ENCODE measurements around the gene TOMM5.

Gene TOMM5

DNA sequence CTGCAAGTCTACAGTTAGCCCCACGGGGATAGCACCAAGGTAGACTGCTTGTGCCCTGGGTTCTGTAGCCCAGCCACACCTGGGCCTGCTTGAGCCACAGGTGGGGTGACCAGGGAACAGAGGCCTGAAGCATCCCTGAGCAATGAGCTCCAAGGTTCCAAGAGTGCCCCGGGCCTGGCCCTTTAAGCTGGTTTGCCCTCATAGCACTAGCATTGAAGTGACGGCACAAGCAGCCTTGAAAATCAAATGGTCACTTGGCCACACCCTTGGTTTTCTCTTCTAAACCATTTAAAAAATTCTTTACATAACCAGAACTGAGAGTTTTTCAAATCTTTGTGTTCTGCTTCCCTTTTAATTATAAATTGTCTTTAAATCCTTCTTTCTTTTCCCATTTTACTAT, 40.9 kb downstream of the TOMM5 start:
- Histone ChIP-seq H3K79me2 (no peaks in the 10 kb centered on the region), H3K4me3 (ENCODE audit: low read depth, low read length) (no peak overlapping the region), H3K9ac (no peak overlapping the region), H2AFZ (no peak overlapping the region), H3K4me1 (no peaks in the 10 kb centered on the region), H3K27me3 (ENCODE audit: control insufficient read depth, insufficient read depth, low read length) (no peaks in the 10 kb centered on the region), H3K9me3 (ENCODE audit: control insufficient read depth, low read length) (no peaks in the 10 kb centered on the region), H3K27ac (no peak overlapping the region), H3K36me3 (ENCODE audit: control insufficient read depth, insufficient read depth, low read length) (no peaks in the 10 kb centered on the region), H3K4me2 (ENCODE audit: low read length) (no peak overlapping the region)
- TF ChIP-seq, protein P1, sequence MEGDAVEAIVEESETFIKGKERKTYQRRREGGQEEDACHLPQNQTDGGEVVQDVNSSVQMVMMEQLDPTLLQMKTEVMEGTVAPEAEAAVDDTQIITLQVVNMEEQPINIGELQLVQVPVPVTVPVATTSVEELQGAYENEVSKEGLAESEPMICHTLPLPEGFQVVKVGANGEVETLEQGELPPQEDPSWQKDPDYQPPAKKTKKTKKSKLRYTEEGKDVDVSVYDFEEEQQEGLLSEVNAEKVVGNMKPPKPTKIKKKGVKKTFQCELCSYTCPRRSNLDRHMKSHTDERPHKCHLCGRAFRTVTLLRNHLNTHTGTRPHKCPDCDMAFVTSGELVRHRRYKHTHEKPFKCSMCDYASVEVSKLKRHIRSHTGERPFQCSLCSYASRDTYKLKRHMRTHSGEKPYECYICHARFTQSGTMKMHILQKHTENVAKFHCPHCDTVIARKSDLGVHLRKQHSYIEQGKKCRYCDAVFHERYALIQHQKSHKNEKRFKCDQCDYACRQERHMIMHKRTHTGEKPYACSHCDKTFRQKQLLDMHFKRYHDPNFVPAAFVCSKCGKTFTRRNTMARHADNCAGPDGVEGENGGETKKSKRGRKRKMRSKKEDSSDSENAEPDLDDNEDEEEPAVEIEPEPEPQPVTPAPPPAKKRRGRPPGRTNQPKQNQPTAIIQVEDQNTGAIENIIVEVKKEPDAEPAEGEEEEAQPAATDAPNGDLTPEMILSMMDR (IDR thresholded peaks at IDR 0.05) = no peak

DNA sequence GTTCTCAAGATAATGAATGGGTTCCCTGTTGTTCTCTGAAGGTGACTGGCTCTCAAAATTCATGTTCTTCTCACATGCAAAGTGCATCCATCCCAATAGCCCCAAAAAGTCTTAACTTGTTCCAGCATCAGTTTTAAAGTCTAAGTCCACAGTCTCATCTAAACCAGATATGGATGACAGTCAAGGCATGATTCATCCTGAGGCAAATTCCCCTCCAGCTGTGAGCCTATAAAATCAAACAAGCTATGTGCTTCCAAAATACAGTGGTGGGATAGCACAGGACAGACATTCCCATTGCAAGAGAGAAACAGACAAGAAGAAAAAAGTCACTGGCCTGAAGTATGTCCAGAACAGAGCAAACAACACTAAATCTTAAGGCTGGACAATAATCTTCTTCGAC, 41.6 kb downstream of the TOMM5 start:
- Histone ChIP-seq H3K36me3 (ENCODE audit: control insufficient read depth, insufficient read depth, low read length) (no peaks in the 10 kb centered on the region), H3K4me3 (ENCODE audit: low read depth, low read length) (no peak overlapping the region), H3K79me2 (no peaks in the 10 kb centered on the region), H3K27me3 (ENCODE audit: control insufficient read depth, insufficient read depth, low read length) (no peaks in the 10 kb centered on the region), H3K4me1 (no peaks in the 10 kb centered on the region), H3K9ac (no peak overlapping the region), H2AFZ (no peak overlapping the region), H3K9me3 (ENCODE audit: control insufficient read depth, low read length) (no peaks in the 10 kb centered on the region), H3K4me2 (ENCODE audit: low read length) (no peak overlapping the region), H3K27ac (no peak overlapping the region)
- TF ChIP-seq, protein P1 (IDR thresholded peaks at IDR 0.05) = no peak

DNA sequence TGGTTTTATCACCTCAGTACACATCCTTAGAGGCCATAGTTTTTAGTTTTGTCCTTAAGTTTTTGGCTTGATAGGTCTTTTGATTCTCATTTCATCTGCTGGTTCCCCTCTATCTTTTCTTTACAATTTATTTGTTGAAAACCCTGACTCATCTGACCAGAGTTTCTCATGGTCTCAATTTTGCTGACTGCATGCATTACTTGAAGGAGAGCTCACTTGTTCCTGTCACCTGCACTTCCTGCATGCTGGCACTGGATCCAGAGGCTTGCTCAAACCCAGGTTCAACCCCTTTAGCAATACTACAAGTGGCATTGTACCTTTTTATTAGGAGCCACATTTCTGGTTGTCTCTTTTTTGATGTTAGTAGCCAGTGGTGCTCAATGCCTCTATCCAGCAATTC, 42.9 kb downstream of the TOMM5 start:
- Histone ChIP-seq H2AFZ (no peak overlapping the region), H3K4me2 (ENCODE audit: low read length) (no peak overlapping the region), H3K9ac (no peak overlapping the region), H3K9me3 (ENCODE audit: control insufficient read depth, low read length) (no peaks in the 10 kb centered on the region), H3K27me3 (ENCODE audit: control insufficient read depth, insufficient read depth, low read length) (no peaks in the 10 kb centered on the region), H3K79me2 (no peaks in the 10 kb centered on the region), H3K4me1 (no peaks in the 10 kb centered on the region), H3K4me3 (ENCODE audit: low read depth, low read length) (no peak overlapping the region), H3K27ac (no peak overlapping the region), H3K36me3 (ENCODE audit: control insufficient read depth, insufficient read depth, low read length) (no peaks in the 10 kb centered on the region)
- TF ChIP-seq, protein P1 (IDR thresholded peaks at IDR 0.05) = no peak

DNA sequence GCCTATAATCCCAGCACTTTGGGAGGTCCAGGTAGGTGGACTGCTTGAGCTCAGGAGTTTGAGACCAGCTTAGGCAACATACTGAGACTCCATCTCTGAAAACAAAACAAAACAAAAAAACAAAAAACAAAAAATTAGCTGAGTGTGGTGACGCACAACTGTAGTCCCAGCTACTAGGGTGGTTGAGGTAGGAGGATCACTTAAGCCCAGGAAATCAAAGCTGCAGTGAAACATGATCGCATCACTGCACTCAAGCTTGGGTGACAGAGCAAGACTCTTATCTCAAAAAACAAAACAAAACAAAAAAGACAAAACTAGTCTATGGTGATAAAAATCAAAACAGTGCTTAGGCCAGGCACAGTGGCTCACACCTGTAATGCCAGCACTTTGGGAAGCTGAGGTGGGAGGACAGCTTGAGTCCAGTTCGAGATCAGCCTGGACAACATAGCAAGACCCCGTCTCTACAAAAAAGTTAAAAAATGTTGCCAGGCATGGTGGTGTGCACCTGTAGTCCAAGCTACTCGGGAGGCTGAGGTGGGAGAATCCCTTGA, 45.0 kb downstream of the TOMM5 start:
- TF ChIP-seq, protein P1 (IDR thresholded peaks at IDR 0.05) = no peak
- H3K4me2 ChIP-seq (ENCODE audit: low read length) = no peak overlapping the region
- H3K27me3 ChIP-seq (ENCODE audit: control insufficient read depth, insufficient read depth, low read length) = no peaks in the 10 kb centered on the region
- no peaks in the 10 kb centered on the region for H3K4me1 ChIP-seq
- H3K27ac ChIP-seq = no peak overlapping the region
- H3K9me3 ChIP-seq (ENCODE audit: control insufficient read depth, low read length) = no peaks in the 10 kb centered on the region
- H2AFZ ChIP-seq = no peak overlapping the region
- H3K79me2 ChIP-seq = no peaks in the 10 kb centered on the region
- H3K9ac ChIP-seq = no peak overlapping the region
- no peak overlapping the region for H3K4me3 ChIP-seq (ENCODE audit: low read depth, low read length)
- H3K36me3 ChIP-seq (ENCODE audit: control insufficient read depth, insufficient read depth, low read length) = no peaks in the 10 kb centered on the region

DNA sequence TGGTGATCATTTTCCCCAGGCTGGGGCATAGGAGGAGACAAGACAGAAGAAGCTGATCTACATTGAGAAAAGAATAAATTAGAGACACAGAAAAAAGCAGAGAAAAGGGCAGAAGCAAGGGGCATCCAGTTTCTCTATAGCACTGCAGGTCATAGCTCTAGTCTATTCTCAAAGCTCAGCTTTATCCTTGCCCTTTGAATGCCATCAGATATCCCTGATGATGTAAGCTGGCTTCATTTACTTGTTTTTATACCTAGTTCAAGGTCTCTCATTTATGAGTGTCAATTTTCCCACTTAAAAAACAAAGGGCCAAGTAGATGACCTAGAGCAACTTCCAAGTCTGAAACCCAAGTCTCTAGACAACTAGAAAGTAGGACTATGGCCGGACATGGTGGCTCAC, 48.9 kb downstream of the TOMM5 start:
- no peak overlapping the region for H2AFZ ChIP-seq
- H3K9me3 ChIP-seq (ENCODE audit: control insufficient read depth, low read length) = no peaks in the 10 kb centered on the region
- H3K4me2 ChIP-seq (ENCODE audit: low read length) = no peak overlapping the region
- H3K36me3 ChIP-seq (ENCODE audit: control insufficient read depth, insufficient read depth, low read length) = no peaks in the 10 kb centered on the region
- H3K79me2 ChIP-seq = no peaks in the 10 kb centered on the region
- TF ChIP-seq, protein P1 (IDR thresholded peaks at IDR 0.05) = no peak
- no peaks in the 10 kb centered on the region for H3K27me3 ChIP-seq (ENCODE audit: control insufficient read depth, insufficient read depth, low read length)
- H3K4me3 ChIP-seq (ENCODE audit: low read depth, low read length) = no peak overlapping the region
- H3K4me1 ChIP-seq = no peaks in the 10 kb centered on the region
- H3K9ac ChIP-seq = no peak overlapping the region
- H3K27ac ChIP-seq = no peak overlapping the region

Data from parathyroid adenoma (tissue), 2 donors.